Activated CD8-positive, alpha-beta memory T cell treated with anti-CD3 and anti-CD28 coated beads for 48 hours (primary cell): ENCODE results near the gene NBPF1.
"Not testable (repeated sequence)": the region's sequence is repeated elsewhere in the genome, so short reads cannot be mapped to it uniquely, and the experiment has no call there.

Experiments
- DNase-seq, 3 experiments: peaks; one replicate each; pipeline ENCODE4 v3.0.0-alpha.2; 2020; ENCODE audit warnings: low read depth in 2 of 3, low spot score in 2 of 3

NBPF1 gene

GRCh38 chr1:16519255-16519951 is 94.0 kb downstream of the NBPF1 start:
- not testable (repeated sequence) for DNase-seq

GRCh38 chr1:16518913-16519254 is 94.5 kb downstream of the NBPF1 start:
- not testable (repeated sequence) for DNase-seq

GRCh38 chr1:16516694-16517410 is 96.5 kb downstream of the NBPF1 start:
- DNase-seq: not testable (repeated sequence)

- peak; percentile 57 to 73 (median 60) for DNase-seq
These were observed 99.0 kb downstream of the NBPF1 start, which contains the start of gene RNU1-1 for GRCh38 chr1:16514107-16515055. TSS of gene RNU1-1 (minus strand) at chr1:16514285.

- DNase-seq: peak; percentile 47 to 65 (median 54)
These were observed 99.8 kb downstream of the NBPF1 start for GRCh38 chr1:16513412-16514106.

GRCh38 chr1:16512624-16513411 is 100.5 kb downstream of the NBPF1 start:
- DNase-seq: not testable (repeated sequence)
